H1 (cell line): ENCODE measurements around the gene ZNF441.

Experiments used
- EZH2 ChIP-seq: fragments of 200-600 bp; sonication (generic); IDR thresholded peaks from 2 replicates; pipeline ENCODE4 v1.7.1; 2012; ENCODE audit warnings: low read depth, mild to moderate bottlenecking, moderate library complexity, low read length, inconsistent platforms; ENCODE audit not compliant: severe bottlenecking
- KDM5A ChIP-seq: fragments of 200-600 bp; IDR thresholded peaks from 2 replicates; pipeline ENCODE4 v1.7.1; 2012; ENCODE audit warnings: mild to moderate bottlenecking, low read length, inconsistent platforms, mixed read lengths
- NRF1 ChIP-seq: IDR thresholded peaks from 2 replicates; pipeline ENCODE4 v1.6.1; 2011; ENCODE audit warnings: mild to moderate bottlenecking, low read depth, low read length, improper control_type of control experiment
- POLR2A ChIP-seq, 2 experiments: IDR thresholded peaks; 1 replicate in 1 of 2; 2 replicates in 1 of 2; pipeline ENCODE4 v1.6.1; 2011; ENCODE audit warnings: low read depth in 2 of 2, low read length in 2 of 2, mild to moderate bottlenecking in 2 of 2; ENCODE audit errors: control extremely low read depth in 1 of 2
- POLR2AphosphoS5 ChIP-seq: IDR thresholded peaks from 2 replicates; pipeline ENCODE4 v1.6.1; 2011; ENCODE audit warnings: low read depth, low read length
- SAP30 ChIP-seq: fragments of 300-600 bp; sonication (generic); IDR thresholded peaks from 2 replicates; pipeline ENCODE4 v1.7.1; 2012; ENCODE audit warnings: low read length, moderate library complexity, mild to moderate bottlenecking, inconsistent platforms; ENCODE audit not compliant: insufficient read depth, insufficient replicate concordance
- SP2 ChIP-seq: IDR thresholded peaks from 2 replicates; pipeline ENCODE4 v1.6.1; 2012; ENCODE audit warnings: mild to moderate bottlenecking, low read length, inconsistent platforms
- SUZ12 ChIP-seq: fragments of 200-600 bp; sonication (generic); IDR thresholded peaks from 2 replicates; pipeline ENCODE4 v1.6.1; 2012; ENCODE audit warnings: mild to moderate bottlenecking, inconsistent platforms, low read length, moderate library complexity, mixed read lengths
- TAF1 ChIP-seq: IDR thresholded peaks from 2 replicates; pipeline ENCODE4 v1.6.1; 2011; ENCODE audit warnings: mild to moderate bottlenecking, low read depth, low read length
- TEAD4 ChIP-seq: IDR thresholded peaks from 2 replicates; pipeline ENCODE4 v1.6.1; 2012; ENCODE audit warnings: low read depth, low read length, inconsistent platforms, mixed read lengths
- YY1 ChIP-seq: IDR thresholded peaks from 2 replicates; pipeline ENCODE4 v1.6.1; 2011; ENCODE audit warnings: low read depth, mild to moderate bottlenecking, low read length
- TF ChIP-seq, protein P1 (sequence below): IDR thresholded peaks from 2 replicates; pipeline ENCODE4 v1.6.1; 2011; ENCODE audit warnings: low read length, improper control_type of control experiment
- TF ChIP-seq, protein P2 (sequence below), 3 experiments: IDR thresholded peaks; 1 replicate in 2 of 3; 2 replicates in 1 of 3; pipeline versions ENCODE4 v1.5.1 to v1.6.1; 2011; ENCODE audit warnings: low read length in 3 of 3, mild to moderate bottlenecking in 3 of 3, inconsistent platforms in 2 of 3, low read depth in 1 of 3, moderate library complexity in 1 of 3; ENCODE audit not compliant: insufficient read depth in 1 of 3; ENCODE audit errors: control extremely low read depth in 1 of 3

DNA sequence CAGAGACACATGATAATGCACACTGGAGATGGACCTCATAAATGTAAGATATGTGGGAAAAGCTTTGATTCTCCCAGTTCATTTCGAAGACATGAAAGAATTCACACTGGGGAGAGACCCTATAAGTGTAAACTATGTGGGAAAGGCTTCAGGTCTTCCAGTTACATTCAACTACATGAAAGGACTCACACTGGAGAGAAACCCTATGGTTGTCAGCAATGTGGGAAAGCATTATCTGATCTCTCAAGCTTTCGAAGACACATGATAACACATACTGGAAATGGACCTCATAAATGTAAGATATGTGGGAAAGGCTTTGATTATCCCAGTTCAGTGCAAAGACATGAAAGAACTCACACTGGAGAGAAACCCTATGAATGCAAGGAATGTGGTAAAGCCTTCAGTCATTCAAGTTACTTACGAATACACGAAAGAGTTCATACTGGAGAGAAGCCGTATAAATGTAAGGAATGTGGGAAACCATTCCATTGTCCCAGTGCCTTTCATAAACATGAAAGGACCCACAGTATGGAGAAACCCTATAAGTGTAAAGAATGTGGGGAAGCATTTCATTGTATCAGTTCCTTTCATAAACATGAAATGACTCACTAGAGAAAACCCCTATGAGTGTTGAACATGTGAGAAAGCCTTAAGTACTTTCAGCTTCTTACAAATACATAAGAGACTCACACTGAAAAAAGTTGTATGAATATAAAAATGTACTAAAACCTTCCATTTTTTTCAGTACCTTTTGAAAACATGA is 14.7 kb downstream of the ZNF441 start:
- no peak for TF ChIP-seq SP2
- no peak for TF ChIP-seq KDM5A
- TF ChIP-seq, protein P1, sequence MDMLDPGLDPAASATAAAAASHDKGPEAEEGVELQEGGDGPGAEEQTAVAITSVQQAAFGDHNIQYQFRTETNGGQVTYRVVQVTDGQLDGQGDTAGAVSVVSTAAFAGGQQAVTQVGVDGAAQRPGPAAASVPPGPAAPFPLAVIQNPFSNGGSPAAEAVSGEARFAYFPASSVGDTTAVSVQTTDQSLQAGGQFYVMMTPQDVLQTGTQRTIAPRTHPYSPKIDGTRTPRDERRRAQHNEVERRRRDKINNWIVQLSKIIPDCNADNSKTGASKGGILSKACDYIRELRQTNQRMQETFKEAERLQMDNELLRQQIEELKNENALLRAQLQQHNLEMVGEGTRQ, result no peak
- TF ChIP-seq, protein P2, sequence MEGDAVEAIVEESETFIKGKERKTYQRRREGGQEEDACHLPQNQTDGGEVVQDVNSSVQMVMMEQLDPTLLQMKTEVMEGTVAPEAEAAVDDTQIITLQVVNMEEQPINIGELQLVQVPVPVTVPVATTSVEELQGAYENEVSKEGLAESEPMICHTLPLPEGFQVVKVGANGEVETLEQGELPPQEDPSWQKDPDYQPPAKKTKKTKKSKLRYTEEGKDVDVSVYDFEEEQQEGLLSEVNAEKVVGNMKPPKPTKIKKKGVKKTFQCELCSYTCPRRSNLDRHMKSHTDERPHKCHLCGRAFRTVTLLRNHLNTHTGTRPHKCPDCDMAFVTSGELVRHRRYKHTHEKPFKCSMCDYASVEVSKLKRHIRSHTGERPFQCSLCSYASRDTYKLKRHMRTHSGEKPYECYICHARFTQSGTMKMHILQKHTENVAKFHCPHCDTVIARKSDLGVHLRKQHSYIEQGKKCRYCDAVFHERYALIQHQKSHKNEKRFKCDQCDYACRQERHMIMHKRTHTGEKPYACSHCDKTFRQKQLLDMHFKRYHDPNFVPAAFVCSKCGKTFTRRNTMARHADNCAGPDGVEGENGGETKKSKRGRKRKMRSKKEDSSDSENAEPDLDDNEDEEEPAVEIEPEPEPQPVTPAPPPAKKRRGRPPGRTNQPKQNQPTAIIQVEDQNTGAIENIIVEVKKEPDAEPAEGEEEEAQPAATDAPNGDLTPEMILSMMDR (IDR thresholded peaks at IDR 0.05; ENCODE audit: control extremely low read depth in 1 of 3, insufficient read depth in 1 of 3, low read depth in 1 of 3, low read length in 3 of 3), result no peak
- no peak for TF ChIP-seq POLR2A (IDR thresholded peaks at IDR 0.05; ENCODE audit: control extremely low read depth in 1 of 2, low read depth in 2 of 2, low read length in 2 of 2)
- no peak for TF ChIP-seq TAF1
- no peak for TF ChIP-seq YY1
- no peak for TF ChIP-seq POLR2AphosphoS5
- TF ChIP-seq EZH2, result no peak
- no peak for TF ChIP-seq NRF1
- no peak for TF ChIP-seq TEAD4
- no peak for TF ChIP-seq SAP30
- no peak for TF ChIP-seq SUZ12
